Keratinocyte (primary cell): Measurements from ENCODE around the gene MBP. TPM values are rescaled to one million over a fixed set of nuclear protein-coding genes. Genes with fewer than 3 reads are reported as not detected.

ENCODE experiments used
- DNase-seq: peaks from one replicate; pipeline ENCODE4 v3.0.0-alpha.2; 2011; ENCODE audit warnings: low read depth, missing footprints, low spot score
- FAIRE-seq: peaks from 2 replicates; lab custom pipeline; 2011; peaks lifted over from hg19 to GRCh38; lab: Jason Lieb, UNC
- H2AFZ ChIP-seq: 2 replicates; pipeline ENCODE4 v1.6.0; 2012; ENCODE audit warnings: low read length, control low read depth, inconsistent platforms; ENCODE audit not compliant: control insufficient read depth
- H3K27ac ChIP-seq: 2 replicates; pipeline ENCODE4 v1.5.1; 2011; ENCODE audit warnings: low read length; ENCODE audit not compliant: control insufficient read depth, insufficient read depth
- H3K27me3 ChIP-seq: 3 replicates; pipeline ENCODE4 v1.6.0; 2011; ENCODE audit warnings: low read length; ENCODE audit not compliant: control insufficient read depth, insufficient read depth; ENCODE audit errors: extremely low read depth
- H3K36me3 ChIP-seq, 2 experiments: 2 replicates in 1 of 2; 3 replicates in 1 of 2; pipeline ENCODE4 v1.5.1; 2011; ENCODE audit warnings: low read length in 2 of 2, mild to moderate bottlenecking in 1 of 2; ENCODE audit not compliant: control insufficient read depth in 2 of 2, insufficient read depth in 2 of 2; ENCODE audit errors: extremely low read depth in 1 of 2
- H3K4me1 ChIP-seq: 3 replicates; pipeline ENCODE4 v1.5.1; 2011; ENCODE audit warnings: low read length; ENCODE audit not compliant: control insufficient read depth, insufficient read depth; ENCODE audit errors: extremely low read depth
- H3K4me2 ChIP-seq: 3 replicates; pipeline ENCODE4 v1.6.0; 2011; ENCODE audit warnings: low read depth, low read length; ENCODE audit not compliant: control insufficient read depth, insufficient read depth; ENCODE audit errors: extremely low read depth
- H3K4me3 ChIP-seq, 3 experiments: fragments of 200-600 bp in 1 of 3; sonication (generic) in 1 of 3; 2 replicates in 2 of 3; 3 replicates in 1 of 3; pipeline ENCODE4 v1.5.1; 2011 to 2016; ENCODE audit warnings: low read length in 3 of 3, mild to moderate bottlenecking in 3 of 3, control low read depth in 2 of 3, inconsistent platforms in 1 of 3, low read depth in 1 of 3, mixed read lengths in 1 of 3, mixed run types in 1 of 3, moderate library complexity in 1 of 3; ENCODE audit not compliant: control insufficient read depth in 2 of 3, insufficient read depth in 2 of 3; ENCODE audit errors: extremely low read depth in 1 of 3
- H3K79me2 ChIP-seq: 2 replicates; pipeline ENCODE4 v1.6.0; 2012; ENCODE audit warnings: low read length; ENCODE audit not compliant: control insufficient read depth, insufficient read depth
- H3K9ac ChIP-seq: 3 replicates; pipeline ENCODE4 v1.6.0; 2011; ENCODE audit warnings: low read length; ENCODE audit not compliant: control insufficient read depth, insufficient read depth; ENCODE audit errors: extremely low read depth
- H3K9me1 ChIP-seq: 3 replicates; pipeline ENCODE4 v1.6.0; 2011; ENCODE audit warnings: low read length; ENCODE audit not compliant: control insufficient read depth, insufficient read depth; ENCODE audit errors: extremely low read depth
- H3K9me3 ChIP-seq: 2 replicates; pipeline ENCODE4 v1.5.1; 2012; ENCODE audit warnings: low read depth, low read length; ENCODE audit not compliant: control insufficient read depth
- H4K20me1 ChIP-seq: 3 replicates; pipeline ENCODE4 v1.6.0; 2011; ENCODE audit warnings: low read length; ENCODE audit not compliant: control insufficient read depth, insufficient read depth; ENCODE audit errors: extremely low read depth
- EZH2 ChIP-seq: IDR thresholded peaks from one replicate; pipeline ENCODE4 v1.6.1; 2012; ENCODE audit warnings: inconsistent platforms, mild to moderate bottlenecking, low read length, moderate library complexity
- dilution Hi-C: fragments of 300-500 bp; cut with MboI; formaldehyde crosslinking; loops from one replicate; pipeline ENCODE4 v1.7.0; 2020; ENCODE audit warnings: low sequenced_read_pairs; ENCODE audit not compliant: extremely low pct_ligation_motif_present
- polyA plus RNA-seq, 5 experiments: library from polyadenylated mRNA; depleted of rRNA in 3 of 5; stranded (reverse) in 3 of 5; stranded (forward) in 1 of 5; unstranded in 1 of 5; fragments of >200 nt; gene quantifications; 1 replicate in 1 of 5; 2 replicates in 3 of 5; 3 replicates in 1 of 5; pipeline versions ENCODE4 v1.2.1 to v1.2.3, GENCODE V29; 2011 to 2012; ENCODE audit warnings: missing spikeins in 2 of 5, low read depth in 1 of 5, low replicate concordance in 1 of 5
- TF ChIP-seq, protein P1 (sequence below), 3 experiments: IDR thresholded peaks in 1 of 3; conservative IDR thresholded peaks in 1 of 3; optimal IDR thresholded peaks in 1 of 3; 2 replicates in 2 of 3; 3 replicates in 1 of 3; pipeline versions ENCODE3 to v1.5.1; 2011; ENCODE audit warnings: low read length in 3 of 3, mild to moderate bottlenecking in 3 of 3, moderate library complexity in 2 of 3, control low read depth in 1 of 3, inconsistent platforms in 1 of 3; ENCODE audit not compliant: insufficient read depth in 2 of 3; ENCODE audit errors: extremely low read depth in 1 of 3

The MBP gene
- polyA plus RNA-seq, 1 donor (not counting 4 experiments of a cell fraction or from before 2014, with no cell fraction given): 38.7 TPM

DNA sequence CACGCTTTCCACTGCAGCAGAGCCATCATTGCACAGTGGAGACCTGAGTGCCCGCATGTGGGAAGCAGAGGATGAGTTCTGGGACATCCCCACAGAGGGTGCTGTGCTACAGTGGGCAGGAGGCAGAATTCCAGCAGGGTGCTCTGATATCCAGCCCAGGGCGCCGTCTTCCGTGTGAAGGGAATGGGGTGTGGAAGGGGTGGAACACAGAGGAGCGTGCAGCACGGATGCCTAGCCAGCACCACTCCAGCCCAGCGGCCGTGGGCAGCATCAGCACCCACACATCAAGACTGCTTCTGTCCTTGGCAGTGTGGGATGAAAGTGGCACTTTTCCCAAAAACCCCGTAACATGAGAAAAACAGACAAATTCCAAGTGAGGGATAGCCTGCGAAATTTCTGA lies 175.9 kb downstream of the MBP start:
- no peak overlapping the region for H3K4me3 ChIP-seq
- H3K4me2 ChIP-seq: no peak overlapping the region
- H3K9ac ChIP-seq: no peak overlapping the region
- no peaks in the 10 kb centered on the region for H3K9me3 ChIP-seq
- H3K9me1 ChIP-seq: no peaks in the 10 kb centered on the region
- no peaks in the 10 kb centered on the region for H3K27me3 ChIP-seq
- H3K79me2 ChIP-seq: no peaks in the 10 kb centered on the region
- no peak for FAIRE-seq
- H3K36me3 ChIP-seq: peaks cover 10 to 13% of the 10 kb centered on the region in 2 experiments
- dilution Hi-C loops: no loop called here
- no peaks in the 10 kb centered on the region for H3K4me1 ChIP-seq
- H2AFZ ChIP-seq: no peak overlapping the region
- TF ChIP-seq, protein P1, sequence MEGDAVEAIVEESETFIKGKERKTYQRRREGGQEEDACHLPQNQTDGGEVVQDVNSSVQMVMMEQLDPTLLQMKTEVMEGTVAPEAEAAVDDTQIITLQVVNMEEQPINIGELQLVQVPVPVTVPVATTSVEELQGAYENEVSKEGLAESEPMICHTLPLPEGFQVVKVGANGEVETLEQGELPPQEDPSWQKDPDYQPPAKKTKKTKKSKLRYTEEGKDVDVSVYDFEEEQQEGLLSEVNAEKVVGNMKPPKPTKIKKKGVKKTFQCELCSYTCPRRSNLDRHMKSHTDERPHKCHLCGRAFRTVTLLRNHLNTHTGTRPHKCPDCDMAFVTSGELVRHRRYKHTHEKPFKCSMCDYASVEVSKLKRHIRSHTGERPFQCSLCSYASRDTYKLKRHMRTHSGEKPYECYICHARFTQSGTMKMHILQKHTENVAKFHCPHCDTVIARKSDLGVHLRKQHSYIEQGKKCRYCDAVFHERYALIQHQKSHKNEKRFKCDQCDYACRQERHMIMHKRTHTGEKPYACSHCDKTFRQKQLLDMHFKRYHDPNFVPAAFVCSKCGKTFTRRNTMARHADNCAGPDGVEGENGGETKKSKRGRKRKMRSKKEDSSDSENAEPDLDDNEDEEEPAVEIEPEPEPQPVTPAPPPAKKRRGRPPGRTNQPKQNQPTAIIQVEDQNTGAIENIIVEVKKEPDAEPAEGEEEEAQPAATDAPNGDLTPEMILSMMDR (optimal IDR thresholded peaks at IDR 0.05 in 1 of 3, IDR thresholded peaks at IDR 0.05 in 1 of 3, conservative IDR thresholded peaks at IDR 0.05 in 1 of 3; ENCODE audit: extremely low read depth in 1 of 3, insufficient read depth in 2 of 3, low read length in 3 of 3): no peak
- TF ChIP-seq EZH2: no peak
- H4K20me1 ChIP-seq: no peaks in the 10 kb centered on the region
- H3K27ac ChIP-seq: no peak overlapping the region
- DNase-seq: no peak

- H3K9me3 ChIP-seq: no peaks in the 10 kb centered on the region
- no peaks in the 10 kb centered on the region for H3K4me1 ChIP-seq
- dilution Hi-C loops: no loop called here
- DNase-seq: no peak
- no peaks in the 10 kb centered on the region for H3K9me1 ChIP-seq
- H4K20me1 ChIP-seq: no peaks in the 10 kb centered on the region
- no peak overlapping the region for H3K4me2 ChIP-seq
- H2AFZ ChIP-seq: no peak overlapping the region
- no peaks in the 10 kb centered on the region for H3K79me2 ChIP-seq
- FAIRE-seq: no peak
- TF ChIP-seq, protein P1 (optimal IDR thresholded peaks at IDR 0.05 in 1 of 3, IDR thresholded peaks at IDR 0.05 in 1 of 3, conservative IDR thresholded peaks at IDR 0.05 in 1 of 3; ENCODE audit: extremely low read depth in 1 of 3, insufficient read depth in 2 of 3, low read length in 3 of 3): no peak
- no peak for TF ChIP-seq EZH2
- no peak overlapping the region for H3K9ac ChIP-seq
- no peaks in the 10 kb centered on the region for H3K27me3 ChIP-seq
- no peak overlapping the region for H3K27ac ChIP-seq
- peaks cover 13 to 15% of the 10 kb centered on the region in 2 experiments for H3K36me3 ChIP-seq
- H3K4me3 ChIP-seq: no peak overlapping the region
These were observed 176.9 kb downstream of the MBP start for GRCh38 chr18:76955524-76956170.
